Superior temporal gyrus (tissue), 1 donor: ENCODE results near the gene A1CF.

Experiments
- DNase-seq: peaks from one replicate; pipeline ENCODE4 v3.0.0-alpha.2; 2016; ENCODE audit errors: extremely low spot score

The A1CF gene

DNA sequence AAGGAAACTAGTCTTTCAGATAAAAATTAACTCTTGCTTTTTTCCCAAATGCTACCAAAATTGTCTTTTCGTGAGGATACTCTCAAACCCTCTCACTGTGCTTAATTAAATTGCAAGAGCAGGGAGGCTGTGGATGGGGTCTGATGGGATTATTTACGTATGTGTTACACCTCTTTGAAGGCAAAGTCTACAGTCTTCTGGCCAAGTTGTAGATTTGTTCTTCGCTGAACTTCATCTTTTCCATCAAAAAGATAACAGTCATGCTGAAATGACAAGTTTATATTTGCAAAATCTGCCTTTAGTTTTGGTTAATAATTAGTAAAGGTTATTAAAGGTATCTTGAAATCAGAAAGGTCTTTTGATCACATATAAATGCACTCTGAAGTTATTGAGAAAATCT is 22.7 kb downstream of the A1CF start:
- DNase-seq: no peak

DNA sequence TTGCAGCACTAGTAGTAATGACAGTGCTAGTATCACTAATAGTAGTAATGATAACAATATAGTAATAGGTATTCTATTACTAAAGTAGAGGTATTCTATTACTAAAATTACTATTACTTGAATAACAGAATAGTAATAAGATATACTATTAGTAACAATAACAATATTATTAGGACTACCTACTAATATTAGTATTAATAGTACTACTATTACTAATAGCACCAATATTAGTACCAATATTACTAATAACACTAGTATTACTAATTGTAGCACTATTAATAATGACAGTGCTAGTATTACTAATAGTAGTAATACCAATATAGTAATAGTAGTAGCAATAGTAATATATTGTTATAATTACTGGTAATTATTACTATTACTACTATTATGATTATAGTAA is 24.1 kb downstream of the A1CF start:
- DNase-seq: no peak

DNA sequence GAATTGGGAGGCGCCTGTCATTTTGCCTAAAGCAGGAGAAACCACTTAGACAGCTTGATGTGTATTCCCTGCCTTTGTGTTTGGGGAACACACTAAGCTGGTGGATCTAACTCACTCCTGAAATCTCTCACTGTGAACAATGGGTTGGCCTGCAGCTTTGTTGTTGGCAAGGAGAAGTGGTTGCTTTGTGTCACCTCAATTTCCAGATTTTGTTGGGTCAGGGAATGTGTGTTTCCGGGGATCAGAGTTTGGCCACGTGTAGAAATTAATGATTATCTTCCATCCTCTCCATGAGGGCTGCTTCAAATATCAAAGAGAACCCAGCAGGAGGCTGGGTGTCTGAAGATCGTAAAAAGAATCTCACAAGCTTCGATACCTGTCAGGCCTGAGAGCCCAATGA is 27.8 kb downstream of the A1CF start:
- no peak for DNase-seq

DNA sequence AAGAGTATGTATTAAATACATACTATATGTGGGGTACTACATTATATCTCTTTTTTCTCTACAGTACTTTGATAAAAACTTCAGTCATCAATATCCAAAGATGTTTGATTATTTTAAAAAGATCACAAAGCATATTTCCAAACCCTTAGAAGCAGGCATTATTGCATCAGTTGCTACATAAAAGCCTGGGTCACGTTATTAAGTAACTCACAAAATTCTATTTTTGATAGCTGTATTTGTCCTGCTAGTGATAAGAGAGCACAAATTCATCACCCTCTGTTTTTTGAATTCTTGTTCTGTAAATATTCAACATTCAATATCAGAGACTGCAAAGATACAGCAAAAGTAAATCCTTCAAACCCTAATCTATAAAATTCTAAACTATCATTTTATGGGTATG is 30.0 kb downstream of the A1CF start:
- DNase-seq: no peak

DNA sequence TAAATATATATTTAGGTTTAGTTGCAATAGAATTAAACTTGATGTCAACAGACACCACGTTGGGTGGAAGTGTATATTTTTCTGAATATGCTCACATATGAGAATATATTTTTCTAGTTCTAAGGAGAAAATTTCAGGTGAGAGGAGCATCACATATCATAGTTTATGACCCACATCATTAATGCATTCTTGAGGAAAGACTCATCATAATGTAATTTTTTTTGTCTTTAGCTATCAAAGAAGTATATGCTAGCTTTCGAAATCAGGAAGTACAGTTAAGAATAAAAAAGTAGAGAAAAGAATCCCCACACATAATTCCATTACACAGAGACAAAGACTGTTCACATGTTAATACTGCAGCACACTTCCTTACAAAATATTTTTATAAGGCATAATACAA is 30.4 kb downstream of the A1CF start:
- no peak for DNase-seq

DNA sequence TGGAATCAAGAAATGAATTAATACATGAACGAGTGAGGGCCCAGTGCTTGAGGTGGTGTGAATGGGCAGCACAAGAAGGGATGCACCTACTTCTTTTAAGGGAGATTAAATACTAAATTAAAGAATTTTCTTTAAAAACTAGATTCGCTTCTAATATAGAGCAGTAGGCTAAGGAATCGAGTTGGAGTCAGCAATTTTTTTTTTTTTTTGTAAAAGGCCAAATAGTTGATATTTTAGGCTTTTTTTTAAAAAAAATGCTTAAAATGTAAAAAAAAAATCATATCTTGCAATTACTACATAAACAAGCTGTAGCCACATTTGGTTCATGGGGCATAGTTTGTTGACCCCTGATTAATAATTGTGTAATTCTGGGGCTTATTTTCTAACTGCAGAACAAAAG is 31.9 kb downstream of the A1CF start:
- DNase-seq: no peak

DNA sequence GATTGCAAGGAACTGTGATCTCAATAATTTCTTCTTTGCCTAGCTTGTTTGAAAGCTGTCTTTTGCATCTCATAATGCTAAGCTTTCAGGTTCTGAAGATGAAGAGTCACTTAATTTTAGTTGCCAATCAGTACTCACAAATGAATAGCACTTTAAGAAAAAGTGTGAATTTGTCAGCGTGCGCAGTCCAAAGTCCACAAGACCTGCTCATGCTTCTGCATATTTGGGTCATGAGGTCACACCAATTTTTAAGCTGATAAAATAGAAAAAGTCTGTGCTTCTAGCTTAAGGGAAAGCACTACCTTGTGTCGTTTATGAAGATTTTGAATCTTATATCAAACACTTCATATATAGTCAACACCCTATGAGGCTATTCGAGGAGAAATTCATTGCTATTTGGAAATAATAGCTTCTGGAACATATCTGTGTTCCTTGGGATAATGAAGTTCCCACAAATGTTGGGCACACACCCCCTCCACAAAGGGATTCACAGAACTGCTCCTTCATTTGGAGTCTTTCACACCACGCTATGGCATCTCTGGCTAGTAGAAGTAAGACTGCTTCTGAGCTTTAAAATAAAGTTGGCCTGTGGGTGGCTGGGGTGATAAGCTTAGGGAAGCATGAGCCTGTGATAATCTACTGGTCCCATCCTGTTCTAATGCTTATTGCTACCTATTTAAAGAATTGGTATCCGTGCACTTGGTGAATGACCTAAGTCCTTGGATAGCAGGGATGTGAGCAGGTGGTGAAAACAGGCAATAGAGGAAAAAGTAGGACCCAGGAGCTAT is 33.3 kb downstream of the A1CF start:
- DNase-seq: no peak

DNA sequence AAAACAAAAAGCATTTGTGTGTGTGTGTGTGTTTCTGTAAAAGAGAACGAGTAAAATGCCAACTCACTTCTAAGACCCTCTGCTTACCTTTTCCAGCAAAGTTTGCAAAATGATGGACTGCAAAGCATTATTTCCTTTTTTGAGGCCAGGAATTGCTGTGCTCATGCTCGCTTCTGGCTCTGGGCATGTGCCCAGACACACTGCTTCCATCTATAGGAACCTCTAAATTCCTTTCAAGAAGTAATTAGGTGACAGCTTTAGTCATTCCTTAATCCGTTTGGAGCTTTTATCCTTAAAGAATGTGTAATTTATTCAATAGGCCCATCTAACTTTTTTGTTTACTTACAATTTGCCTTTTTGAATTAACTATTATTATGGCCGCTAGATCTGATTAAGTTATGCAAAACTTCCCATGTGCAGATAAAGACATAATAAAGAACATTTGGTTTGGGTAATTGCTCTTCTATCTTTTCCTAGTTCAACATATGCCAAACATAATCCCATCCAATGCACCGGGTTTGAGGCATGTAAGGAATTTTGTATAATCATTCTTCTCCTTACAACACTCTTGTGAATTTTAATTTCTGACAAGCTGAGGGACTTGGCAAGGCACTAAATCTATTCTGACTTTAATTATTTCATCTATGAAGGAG is 34.7 kb downstream of the A1CF start:
- DNase-seq: no peak

DNA sequence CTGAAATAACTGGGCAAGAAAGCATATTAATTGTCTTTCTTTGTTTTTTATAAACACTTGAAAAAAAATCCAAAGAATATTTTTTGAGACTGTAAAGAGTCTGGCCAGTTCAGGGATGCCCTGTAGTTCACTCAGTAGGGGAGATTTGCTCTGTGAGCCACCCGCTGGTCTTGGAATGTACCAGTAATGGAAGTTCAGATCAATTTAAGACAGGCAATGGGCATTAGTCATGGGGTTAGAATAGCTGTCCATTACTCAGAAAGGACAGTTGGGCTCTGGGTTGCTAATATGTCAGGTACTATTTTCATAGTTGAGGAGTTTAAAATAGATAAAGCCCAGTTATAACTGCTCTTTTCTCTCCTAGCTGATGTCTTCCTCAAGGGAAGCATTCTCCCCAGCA is 38.7 kb downstream of the A1CF start:
- DNase-seq: no peak

DNA sequence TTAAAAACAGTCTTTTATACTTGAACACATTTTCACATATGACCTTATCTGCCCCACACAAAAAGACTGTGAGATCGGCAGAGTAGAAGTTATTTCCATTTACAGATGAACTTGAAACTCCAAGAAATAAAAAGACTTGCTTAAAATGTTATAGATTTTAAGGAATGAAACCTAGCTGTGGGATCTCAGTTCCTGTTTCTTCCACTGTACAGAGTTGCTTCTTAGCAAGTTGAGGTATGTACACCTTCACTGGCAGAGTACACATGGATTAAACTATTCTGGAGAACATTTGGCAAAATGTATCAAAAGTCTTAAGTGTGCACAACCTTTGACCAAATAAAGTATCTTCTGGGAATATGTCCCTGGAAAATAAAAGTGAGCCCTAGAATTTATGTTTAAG is 48.3 kb downstream of the A1CF start:
- no peak for DNase-seq

DNA sequence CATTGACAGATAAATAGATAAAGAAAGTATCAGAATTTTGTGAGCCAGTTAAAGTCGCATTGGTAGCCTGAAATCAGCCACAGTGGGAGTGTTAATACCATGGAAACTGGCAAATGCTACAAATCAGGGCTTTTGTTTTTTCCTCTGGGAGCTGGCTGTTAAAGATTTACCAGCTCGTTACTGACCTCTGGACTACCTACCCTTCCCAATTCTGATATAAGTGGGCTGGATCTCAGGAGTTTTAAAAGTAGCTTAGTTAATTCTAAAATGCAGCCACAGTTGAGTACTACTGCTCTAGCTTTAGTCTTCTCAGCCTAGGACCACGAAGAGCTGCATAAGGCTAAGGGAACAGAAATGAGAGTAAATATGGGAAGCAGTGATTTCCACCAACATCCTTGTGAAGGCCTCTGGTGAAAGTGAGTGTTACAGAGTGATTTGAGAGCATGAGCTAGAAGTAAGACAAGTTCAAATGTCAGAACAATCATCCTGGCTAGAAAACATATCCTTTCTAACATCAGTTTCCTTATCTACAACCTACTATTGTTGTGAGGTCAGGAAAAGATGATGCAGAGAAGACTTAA is 53.2 kb downstream of the A1CF start:
- no peak for DNase-seq

DNA sequence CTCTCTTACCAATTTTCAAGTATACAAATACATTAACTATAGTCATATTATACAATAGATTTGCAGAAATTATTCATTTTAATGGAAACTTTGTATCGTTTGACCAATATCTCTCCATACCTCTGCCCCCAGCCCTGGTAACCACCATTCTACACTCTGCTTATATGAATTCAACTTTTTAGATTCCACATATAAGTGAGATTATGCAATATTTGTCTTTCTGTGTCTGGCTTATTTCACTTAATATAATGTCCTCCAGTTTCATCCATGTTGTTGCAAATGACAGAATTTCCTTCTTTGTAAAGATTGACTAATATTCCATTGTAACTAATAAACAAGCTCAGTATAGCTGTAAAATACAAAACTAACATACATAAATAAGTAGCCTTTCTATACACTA is 55.4 kb downstream of the A1CF start:
- DNase-seq: no peak

DNA sequence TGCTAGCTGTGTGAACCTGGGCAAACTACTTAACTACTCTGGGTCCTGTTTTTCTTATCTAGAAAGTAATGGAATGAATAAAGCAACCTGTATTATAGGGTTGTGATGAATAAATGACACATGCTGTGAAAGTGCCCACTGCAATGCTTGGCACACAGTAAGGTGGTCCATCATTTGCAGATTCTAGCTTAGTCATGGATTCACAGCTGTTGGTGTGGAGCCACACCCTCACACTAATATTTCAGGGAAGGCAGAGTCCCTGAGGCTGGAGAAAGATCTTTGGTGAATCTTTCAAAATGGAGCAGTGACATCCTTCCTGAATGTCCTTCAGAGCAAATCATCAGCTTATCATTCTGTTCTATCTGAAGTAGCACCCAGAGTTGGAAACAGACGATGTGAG is 60.6 kb downstream of the A1CF start:
- DNase-seq: no peak

DNA sequence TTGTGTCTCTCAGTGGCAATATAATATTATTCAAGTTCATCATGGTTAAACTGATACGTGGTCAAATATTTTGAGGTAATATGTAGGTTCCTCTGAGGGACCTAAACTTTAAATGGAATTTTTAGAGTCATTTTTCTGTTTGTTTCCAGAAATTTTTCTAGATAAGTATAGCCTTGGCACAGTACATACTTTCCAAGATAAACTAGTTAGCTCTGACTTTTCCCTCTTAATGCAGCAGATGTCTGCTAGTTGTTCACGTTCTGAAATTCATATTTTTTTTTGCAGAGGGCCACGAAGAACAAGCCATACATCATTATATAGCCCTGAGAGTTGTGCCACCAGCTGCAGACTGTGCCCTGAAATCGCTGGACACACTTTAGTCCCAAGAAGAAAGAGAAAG is 61.6 kb downstream of the A1CF start:
- DNase-seq: no peak

DNA sequence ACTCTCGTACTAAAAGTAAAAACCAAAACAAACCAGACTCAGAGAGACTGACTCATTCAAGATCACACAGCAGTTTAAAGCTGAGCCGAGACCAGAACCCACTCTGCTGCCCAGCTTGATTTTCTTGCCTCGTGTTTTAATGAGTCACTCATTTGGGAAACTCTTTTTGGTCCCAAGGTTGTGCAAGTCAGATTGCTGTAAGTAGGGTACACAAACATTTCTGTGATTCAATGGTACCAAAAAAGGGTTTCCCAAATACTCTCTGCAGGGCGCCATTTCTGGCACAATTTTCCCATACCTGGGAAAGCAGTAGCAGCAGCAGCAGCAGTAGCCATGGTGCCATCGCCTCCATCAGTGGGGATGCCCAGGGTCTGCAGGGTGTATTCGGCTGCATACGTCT is 75.8 kb downstream of the A1CF start:
- DNase-seq: no peak

DNA sequence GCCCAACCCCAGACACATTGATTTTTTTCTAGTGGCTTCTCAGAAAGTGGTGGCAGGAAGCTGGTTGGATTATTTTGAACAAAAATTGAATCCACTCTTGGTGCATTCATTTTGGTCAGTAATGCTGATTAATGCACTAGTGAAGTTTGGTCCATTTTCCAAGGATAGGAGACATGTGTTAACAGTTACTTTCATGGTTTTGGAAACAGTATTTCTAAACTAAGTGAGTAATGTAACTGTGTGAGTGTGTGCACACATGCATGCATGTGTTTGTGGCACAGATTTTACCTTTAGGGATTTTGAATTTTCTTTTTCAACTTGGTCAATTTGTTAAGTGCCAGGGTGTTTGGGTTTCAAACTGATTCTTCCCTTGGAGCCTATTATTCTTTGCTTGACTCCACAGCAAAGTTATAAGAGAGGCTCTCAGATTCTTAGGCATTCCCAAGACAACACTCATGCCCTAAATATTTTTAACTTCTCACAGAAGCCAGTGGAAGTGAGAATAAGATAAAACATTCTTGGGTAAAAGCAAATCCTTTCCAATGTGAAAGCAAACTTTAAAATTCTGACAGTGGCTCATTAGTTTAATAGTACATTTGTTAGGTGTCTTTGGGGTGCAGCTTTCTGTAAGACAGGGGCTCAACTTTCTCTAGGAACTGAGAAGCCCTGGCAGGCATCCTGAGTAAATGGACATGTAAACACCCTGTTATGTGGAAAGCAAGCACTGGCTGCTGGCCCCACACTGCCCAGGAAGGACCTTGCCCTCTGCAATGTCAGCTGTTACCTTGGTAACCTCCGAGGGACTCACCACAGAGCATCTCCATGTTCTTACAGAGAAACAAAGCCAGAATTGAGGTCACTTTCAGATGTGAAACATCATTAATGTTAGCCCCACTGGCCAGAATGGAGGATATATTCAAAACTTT is 77.3 kb downstream of the A1CF start:
- DNase-seq: no peak

DNA sequence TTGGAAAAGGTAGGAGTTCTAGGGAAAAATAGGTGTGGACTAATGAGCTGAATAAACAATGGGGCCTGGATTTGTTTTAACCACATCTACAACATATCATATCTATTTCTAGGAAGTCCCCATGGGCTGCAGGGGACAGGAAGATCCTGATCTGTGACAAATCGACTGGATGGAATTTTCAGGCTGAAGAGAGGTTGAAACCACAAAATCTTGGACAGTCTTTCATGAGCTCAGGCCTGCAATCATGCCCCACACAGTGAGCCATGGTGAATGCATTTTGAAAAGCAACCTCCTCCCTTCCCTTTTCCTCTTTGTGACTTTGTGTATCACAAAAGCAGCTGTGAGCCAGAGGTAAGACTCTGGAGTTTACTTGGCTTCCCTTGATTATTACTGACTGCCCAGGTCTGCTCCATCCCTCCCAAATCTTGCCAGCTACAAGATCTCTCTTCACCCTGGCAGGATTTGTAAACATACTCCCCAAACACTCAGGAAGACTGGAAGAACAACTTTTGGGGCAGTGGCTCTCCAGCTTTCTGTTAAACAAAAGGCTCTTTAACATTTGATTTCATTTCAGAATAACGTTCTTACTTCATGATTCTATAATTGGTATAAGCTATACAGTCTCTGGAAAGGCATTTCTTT is 79.3 kb downstream of the A1CF start:
- DNase-seq: no peak

DNA sequence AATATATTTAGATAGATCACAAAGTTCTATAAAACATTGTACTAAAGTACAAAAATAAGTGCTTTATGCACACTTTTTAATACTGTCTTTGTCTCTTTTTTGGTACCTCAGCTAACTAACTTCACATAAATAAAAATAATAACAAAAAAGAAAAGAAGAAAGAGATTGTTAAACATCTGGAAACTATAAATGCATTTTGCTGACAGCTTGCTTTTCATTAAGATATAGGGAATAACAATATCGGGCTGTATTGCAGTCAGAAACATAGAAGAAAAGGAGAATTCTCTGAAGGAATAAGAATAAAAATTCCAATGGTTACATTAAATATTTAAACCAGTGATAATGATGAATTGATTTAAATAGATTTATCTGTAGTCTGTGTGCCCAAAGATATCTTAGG is 85.8 kb downstream of the A1CF start:
- no peak for DNase-seq

DNA sequence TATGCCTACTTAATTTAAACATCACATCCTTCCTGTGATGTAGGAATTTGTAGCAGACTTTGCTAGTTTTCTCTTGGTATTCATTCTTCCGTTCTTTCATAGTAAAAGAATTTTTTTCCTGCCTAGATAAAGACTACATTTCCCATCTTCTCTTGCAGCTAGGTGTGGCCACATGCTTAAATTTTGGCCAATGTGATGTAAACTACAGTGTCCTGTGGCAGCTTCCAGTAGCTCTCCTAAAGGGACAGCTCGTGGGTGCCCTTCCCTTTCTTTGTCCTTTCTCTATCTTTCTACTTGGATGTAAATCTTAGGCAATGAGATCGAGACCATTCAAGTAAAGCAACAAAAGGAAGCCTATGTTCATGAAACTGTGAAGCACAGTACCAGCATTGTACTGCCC is 87.1 kb downstream of the A1CF start:
- no peak for DNase-seq

DNA sequence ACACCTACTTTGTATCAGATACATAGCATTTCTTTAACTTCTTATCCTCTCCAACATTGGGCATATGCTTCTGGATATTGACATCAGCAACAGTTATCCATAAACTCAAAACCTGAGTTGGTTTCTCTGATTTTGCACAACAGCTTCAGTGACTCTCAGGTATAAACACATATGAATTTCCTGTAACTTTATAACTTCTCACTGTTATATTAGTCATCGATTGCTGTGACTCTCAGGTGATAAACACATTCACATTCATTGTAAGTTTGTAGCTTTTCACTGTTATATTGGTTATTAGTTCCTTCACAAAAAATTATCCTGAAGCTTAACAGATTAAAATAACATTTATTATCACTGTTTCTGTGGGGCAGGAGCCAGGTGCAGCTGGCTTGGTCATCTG is 88.7 kb downstream of the A1CF start:
- DNase-seq: no peak

DNA sequence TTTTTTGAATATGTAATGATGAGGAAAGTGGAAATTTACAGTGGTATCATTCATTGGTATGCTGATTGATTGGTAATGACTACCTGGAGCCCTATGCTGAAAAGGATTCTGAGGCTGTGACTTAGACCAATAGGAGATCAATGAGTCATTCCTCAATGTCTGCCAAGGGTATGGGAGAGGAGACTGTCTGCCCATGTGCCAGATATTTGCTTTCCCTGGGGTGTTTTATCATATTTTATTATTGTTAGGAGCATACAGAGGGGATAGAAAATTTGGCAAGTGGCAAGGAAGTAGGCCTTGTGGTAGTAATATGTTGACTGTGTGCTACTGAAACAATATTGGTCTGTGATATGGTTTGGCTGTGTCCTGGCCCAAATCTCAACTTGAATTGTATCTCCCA is 90.9 kb downstream of the A1CF start:
- DNase-seq: no peak
